Caco-2 (cell line): Measurements from ENCODE around the gene NOL4L. TPM values are rescaled to one million over a fixed set of nuclear protein-coding genes. Genes with fewer than 3 reads are reported as not detected.

Source experiments
- BruUV-seq: library from RNA; stranded (reverse); fragments of 400-500 nt; replicated peaks from 2 replicates; lab custom pipeline; 2021; lab: Mats Ljungman, UMichigan
- CTCF ChIA-PET: fragments of 300-600 bp; sonication (Branson Sonifier 250); formaldehyde crosslinking; loops from one replicate; lab custom pipeline; 2022; ENCODE audit warnings: antibody characterized with exemption; lab: Charles Lee
- POLR2A ChIA-PET: fragments of 300-600 bp; sonication (Branson Sonifier 250); formaldehyde crosslinking; loops from one replicate; lab custom pipeline; 2022; ENCODE audit warnings: antibody characterized with exemption; lab: Charles Lee
- DNase-seq, 2 experiments: peaks; one replicate each; pipeline versions ENCODE4 v3.0.0 to v3.0.0-alpha.2; 2020 to 2022
- H3K27me3 ChIP-seq: replicated peaks from 2 replicates; pipeline ENCODE4 v1.6.0; 2011; ENCODE audit warnings: low read length; ENCODE audit not compliant: control insufficient read depth, insufficient read depth
- H3K36me3 ChIP-seq: 2 replicates; pipeline ENCODE4 v1.5.1; 2011; ENCODE audit warnings: low read length; ENCODE audit not compliant: control insufficient read depth, insufficient read depth
- H3K4me1 ChIP-seq: fragments of 250-450 bp; sonication (Bioruptor Pico); 2 replicates; pipeline ENCODE4 v1.5.1; 2020; ENCODE audit warnings: mild to moderate bottlenecking
- H3K4me3 ChIP-seq: 2 replicates; pipeline ENCODE4 v1.5.1; 2011; ENCODE audit warnings: low read depth, mild to moderate bottlenecking, control low read depth, low read length
- H3K9me3 ChIP-seq: fragments of 250-450 bp; sonication (Bioruptor Pico); 2 replicates; pipeline ENCODE4 v1.5.1; 2020; ENCODE audit warnings: mild to moderate bottlenecking, moderate library complexity
- H3K27ac Mint-ChIP-seq: one replicate; pipeline ENCODE4 v1.8.0; 2022; ENCODE audit warnings: mixed read lengths; ENCODE audit not compliant: unreplicated experiment
- H3K27me3 Mint-ChIP-seq: one replicate; pipeline ENCODE4 v1.8.0; 2022; ENCODE audit warnings: mixed read lengths; ENCODE audit not compliant: insufficient read depth, unreplicated experiment
- H3K36me3 Mint-ChIP-seq: one replicate; pipeline ENCODE4 v1.8.0; 2022; ENCODE audit warnings: mild to moderate bottlenecking, mixed read lengths; ENCODE audit not compliant: insufficient read depth, unreplicated experiment
- H3K4me1 Mint-ChIP-seq: one replicate; pipeline ENCODE4 v1.8.0; 2022; ENCODE audit warnings: low read depth, mixed read lengths; ENCODE audit not compliant: unreplicated experiment
- H3K4me3 Mint-ChIP-seq: one replicate; pipeline ENCODE4 v1.8.0; 2022; ENCODE audit warnings: mild to moderate bottlenecking, moderate library complexity, mixed read lengths; ENCODE audit not compliant: unreplicated experiment
- H3K9me3 Mint-ChIP-seq: one replicate; pipeline ENCODE4 v1.8.0; 2022; ENCODE audit warnings: mixed read lengths; ENCODE audit not compliant: unreplicated experiment
- intact Hi-C: fragments of 100-400 bp; cut with micrococcal nuclease; formaldehyde crosslinking; loops from one replicate; pipeline ENCODE4 v1.10.0; 2022; ENCODE audit not compliant: unreplicated experiment
- total RNA-seq: library from RNA; stranded (reverse); gene quantifications from 2 replicates; pipeline ENCODE4 v1.2.3, GENCODE V29; 2022
- TF ChIP-seq, protein P1 (sequence below), 2 experiments: fragments of 200-600 bp in 1 of 2; IDR thresholded peaks; 1 replicate in 1 of 2; 2 replicates in 1 of 2; pipeline versions ENCODE4 v1.5.1 to v1.8.0; 2011 to 2022; ENCODE audit warnings: antibody characterized with exemption in 1 of 2, control low read depth in 1 of 2, inconsistent platforms in 1 of 2, low read depth in 1 of 2, low read length in 1 of 2, mild to moderate bottlenecking in 1 of 2, moderate library complexity in 1 of 2; ENCODE audit not compliant: insufficient read depth in 1 of 2, severe bottlenecking in 1 of 2, unreplicated experiment in 1 of 2

The NOL4L gene
- total RNA-seq, 1 experiment from 2014 or later: 80.9 TPM

GRCh38 chr20:32598606-32599005 is 13.5 kb upstream of the NOL4L start:
- no peaks in the 10 kb centered on the region for H3K36me3 Mint-ChIP-seq
- TF ChIP-seq, protein P1, sequence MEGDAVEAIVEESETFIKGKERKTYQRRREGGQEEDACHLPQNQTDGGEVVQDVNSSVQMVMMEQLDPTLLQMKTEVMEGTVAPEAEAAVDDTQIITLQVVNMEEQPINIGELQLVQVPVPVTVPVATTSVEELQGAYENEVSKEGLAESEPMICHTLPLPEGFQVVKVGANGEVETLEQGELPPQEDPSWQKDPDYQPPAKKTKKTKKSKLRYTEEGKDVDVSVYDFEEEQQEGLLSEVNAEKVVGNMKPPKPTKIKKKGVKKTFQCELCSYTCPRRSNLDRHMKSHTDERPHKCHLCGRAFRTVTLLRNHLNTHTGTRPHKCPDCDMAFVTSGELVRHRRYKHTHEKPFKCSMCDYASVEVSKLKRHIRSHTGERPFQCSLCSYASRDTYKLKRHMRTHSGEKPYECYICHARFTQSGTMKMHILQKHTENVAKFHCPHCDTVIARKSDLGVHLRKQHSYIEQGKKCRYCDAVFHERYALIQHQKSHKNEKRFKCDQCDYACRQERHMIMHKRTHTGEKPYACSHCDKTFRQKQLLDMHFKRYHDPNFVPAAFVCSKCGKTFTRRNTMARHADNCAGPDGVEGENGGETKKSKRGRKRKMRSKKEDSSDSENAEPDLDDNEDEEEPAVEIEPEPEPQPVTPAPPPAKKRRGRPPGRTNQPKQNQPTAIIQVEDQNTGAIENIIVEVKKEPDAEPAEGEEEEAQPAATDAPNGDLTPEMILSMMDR (IDR thresholded peaks at IDR 0.05; ENCODE audit: insufficient read depth in 1 of 2, low read depth in 1 of 2, low read length in 1 of 2, severe bottlenecking in 1 of 2, unreplicated experiment in 1 of 2): no peak
- no peaks in the 10 kb centered on the region for H3K27me3 Mint-ChIP-seq
- H3K9me3 Mint-ChIP-seq: no peaks in the 10 kb centered on the region
- intact Hi-C loops: no loop called here
- Histone ChIP-seq H3K4me1 (no peaks in the 10 kb centered on the region), H3K9me3 (no peaks in the 10 kb centered on the region), H3K36me3 (no peaks in the 10 kb centered on the region), H3K27me3 (no peaks in the 10 kb centered on the region), H3K4me3 (no peak overlapping the region)
- CTCF ChIA-PET: interaction anchor here (0.5 to 0.6 kb wide), 2 partner anchors 115 to 145 kb away, joined by 3 to 7 read pairs; no protein-coding TSS in a partner anchor
- no peak overlapping the region for H3K4me3 Mint-ChIP-seq
- H3K27ac Mint-ChIP-seq: no peak overlapping the region
- no TSS peak for BruUV-seq
- H3K4me1 Mint-ChIP-seq: no peaks in the 10 kb centered on the region
- DNase-seq: no peak
- POLR2A ChIA-PET: no interaction called here

- no TSS peak for BruUV-seq
- ChIA-PET POLR2A (no interaction called here), CTCF (no interaction called here)
- Histone ChIP-seq H3K4me1 (no peaks in the 10 kb centered on the region), H3K36me3 (no peaks in the 10 kb centered on the region), H3K9me3 (no peaks in the 10 kb centered on the region), H3K27me3 (no peaks in the 10 kb centered on the region), H3K4me3 (no peak overlapping the region)
- Mint-ChIP-seq H3K27ac (no peak overlapping the region), H3K4me1 (no peaks in the 10 kb centered on the region), H3K9me3 (no peaks in the 10 kb centered on the region), H3K36me3 (no peaks in the 10 kb centered on the region), H3K27me3 (no peaks in the 10 kb centered on the region), H3K4me3 (no peak overlapping the region)
- no peak for DNase-seq
- TF ChIP-seq, protein P1 (IDR thresholded peaks at IDR 0.05; ENCODE audit: insufficient read depth in 1 of 2, low read depth in 1 of 2, low read length in 1 of 2, severe bottlenecking in 1 of 2, unreplicated experiment in 1 of 2): no peak
- intact Hi-C loops: no loop called here
These were observed 12.6 kb upstream of the NOL4L start for GRCh38 chr20:32597714-32598113.

- CTCF ChIA-PET: interaction anchor here (0.6 to 0.7 kb wide), 2 partner anchors 82 to 99 kb away, joined by 3 read pairs; no protein-coding TSS in a partner anchor
- Mint-ChIP-seq H3K9me3 (no peaks in the 10 kb centered on the region), H3K36me3 (no peaks in the 10 kb centered on the region), H3K4me3 (no peak overlapping the region), H3K27me3 (no peaks in the 10 kb centered on the region), H3K27ac (no peak overlapping the region), H3K4me1 (no peaks in the 10 kb centered on the region)
- no TSS peak for BruUV-seq
- Histone ChIP-seq H3K4me3 (no peak overlapping the region), H3K9me3 (no peaks in the 10 kb centered on the region), H3K4me1 (no peaks in the 10 kb centered on the region), H3K36me3 (no peaks in the 10 kb centered on the region), H3K27me3 (no peaks in the 10 kb centered on the region)
- intact Hi-C loops: no loop called here
- no peak for DNase-seq
- TF ChIP-seq, protein P1 (IDR thresholded peaks at IDR 0.05; ENCODE audit: insufficient read depth in 1 of 2, low read depth in 1 of 2, low read length in 1 of 2, severe bottlenecking in 1 of 2, unreplicated experiment in 1 of 2): no peak
- POLR2A ChIA-PET: no interaction called here
These were observed 11.6 kb upstream of the NOL4L start for GRCh38 chr20:32596681-32597252.
